Gastrocnemius medialis (tissue), 4 donors: ENCODE data around the gene RNASEL. TPM values are rescaled to one million over a fixed set of nuclear protein-coding genes. Genes with fewer than 3 reads are reported as not detected.

Experiments
- ATAC-seq, 2 donors: fragments of 150-250 bp; one replicate each; pipeline ENCODE4 v1.9.1; 2016
- DNase-seq, 2 donors: peaks; one replicate each; pipeline ENCODE4 v3.0.0-alpha.2; 2019
- H3K27ac ChIP-seq, 4 donors: fragments of 200-600 bp; sonication (generic); 1 replicate in 1 of 4; 2 replicates in 3 of 4; pipeline ENCODE4 v1.5.1; 2016 to 2018; ENCODE audit warnings: mild to moderate bottlenecking in 2 of 4, moderate library complexity in 1 of 4
- H3K27me3 ChIP-seq, 3 donors: fragments of 200-600 bp; sonication (generic) in 2 of 3; 1 replicate in 1 of 3; 2 replicates in 2 of 3; pipeline versions ENCODE4 v1.5.1 to v1.6.0; 2016 to 2019; ENCODE audit warnings: mild to moderate bottlenecking in 1 of 3, moderate library complexity in 1 of 3
- H3K36me3 ChIP-seq, 2 donors: fragments of 200-600 bp; sonication (generic) in 1 of 2; one replicate each; pipeline ENCODE4 v1.5.1; 2017 to 2018
- H3K4me1 ChIP-seq, 2 donors: fragments of 200-600 bp; sonication (generic) in 1 of 2; one replicate each; pipeline ENCODE4 v1.5.1; 2016 to 2017; ENCODE audit warnings: mild to moderate bottlenecking in 2 of 2
- H3K4me3 ChIP-seq, 4 donors: fragments of 200-600 bp; sonication (generic) in 3 of 4; 1 replicate in 1 of 4; 2 replicates in 3 of 4; pipeline ENCODE4 v1.5.1; 2016 to 2019; ENCODE audit warnings: mild to moderate bottlenecking in 2 of 4
- H3K9me3 ChIP-seq, 3 donors: fragments of 200-600 bp; sonication (generic) in 2 of 3; 1 replicate in 1 of 3; 2 replicates in 2 of 3; pipeline ENCODE4 v1.5.1; 2016 to 2019
- CTCF ChIP-seq, 5 experiments: fragments of 450-650 bp in 3 of 5; fragments of 200-600 bp in 2 of 5; sonication (generic) in 2 of 5; IDR thresholded peaks in 4 of 5; conservative IDR thresholded peaks in 1 of 5; 1 replicate in 4 of 5; 2 replicates in 1 of 5; pipeline ENCODE4 v1.5.1; 2016 to 2019; ENCODE audit warnings: antibody characterized with exemption in 5 of 5, mild to moderate bottlenecking in 3 of 5, moderate library complexity in 3 of 5
- POLR2A ChIP-seq, 2 donors: fragments of 450-650 bp; IDR thresholded peaks; one replicate each; pipeline ENCODE4 v1.6.1; 2017; ENCODE audit warnings: antibody characterized with exemption in 2 of 2, mild to moderate bottlenecking in 2 of 2, moderate library complexity in 2 of 2
- in situ Hi-C, 4 donors: fragments of 200-750 bp; cut with MboI; loops; one replicate each; pipeline versions ENCODE4 v1.15.0 to v1.8.0; 2017; ENCODE audit warnings: low sequenced_read_pairs in 4 of 4
- intact Hi-C: fragments of 100-400 bp; cut with DNase I; formaldehyde crosslinking; loops from one replicate; pipeline ENCODE4 v1.15.1; 2023; ENCODE audit warnings: low total_unique reads
- total RNA-seq, 4 donors: library from RNA; depleted of rRNA; stranded (reverse); fragments of >200 nt; gene quantifications; one replicate each; pipeline versions ENCODE4 v1.1.0 to v1.2.3, GENCODE V29; 2016

RNASEL gene
- total RNA-seq, 4 donors from 2014 or later: 0.51 to 4.4 (median 2.4) TPM

- Histone ChIP-seq H3K27me3 (no peaks in the 10 kb centered on the region), H3K36me3 (peaks cover 0 to 23% of the 10 kb centered on the region in 2 donors), H3K4me1 (no peaks in the 10 kb centered on the region), H3K27ac (no peak overlapping the region), H3K9me3 (no peaks in the 10 kb centered on the region), H3K4me3 (no peak overlapping the region)
- DNase-seq: no peak
- in situ Hi-C loops (loop anchor here in 2 of 4 donors (10.0 to 25.0 kb wide), 2 partner anchors 493 to 496 kb away; no protein-coding TSS in a partner anchor), intact Hi-C loops (no loop called here)
- no peak for ATAC-seq
- TF ChIP-seq POLR2A (IDR thresholded peaks at IDR 0.05) (no peak), CTCF (IDR thresholded peaks at IDR 0.05 in 4 of 5, conservative IDR thresholded peaks at IDR 0.05 in 1 of 5) (no peak)
These were observed 8.3 kb downstream of the RNASEL start for GRCh38 chr1:182580736-182581135.

- TF ChIP-seq CTCF (IDR thresholded peaks at IDR 0.05 in 4 of 5, conservative IDR thresholded peaks at IDR 0.05 in 1 of 5): no peak
- TF ChIP-seq POLR2A (IDR thresholded peaks at IDR 0.05): no peak
- H3K9me3 ChIP-seq: no peaks in the 10 kb centered on the region
- H3K4me3 ChIP-seq: no peak overlapping the region
- no peaks in the 10 kb centered on the region for H3K27me3 ChIP-seq
- intact Hi-C loops: no loop called here
- ATAC-seq (peak; percentile 52 to 84), DNase-seq (no peak)
- no peak overlapping the region for H3K27ac ChIP-seq
- in situ Hi-C loops: loop anchor here in 1 of 4 donors (25.0 kb wide), 1 partner anchor 488 kb away; no protein-coding TSS in a partner anchor
- peaks cover 0 to 18% of the 10 kb centered on the region in 2 donors for H3K36me3 ChIP-seq
- H3K4me1 ChIP-seq: no peaks in the 10 kb centered on the region
These were observed 13.4 kb downstream of the RNASEL start for GRCh38 chr1:182575540-182576149.

- no peak overlapping the region for H3K27ac ChIP-seq
These were observed 14.9 kb downstream of the RNASEL start for GRCh38 chr1:182574156-182574555.

GRCh38 chr1:182570611-182570970, 18.5 kb downstream of the RNASEL start:
- intact Hi-C loops: no loop called here
- H3K27me3 ChIP-seq: no peaks in the 10 kb centered on the region
- no peaks in the 10 kb centered on the region for H3K9me3 ChIP-seq
- H3K4me3 ChIP-seq: no peak overlapping the region
- ATAC-seq: no peak
- no peak for TF ChIP-seq POLR2A (IDR thresholded peaks at IDR 0.05)
- TF ChIP-seq CTCF (IDR thresholded peaks at IDR 0.05 in 4 of 5, conservative IDR thresholded peaks at IDR 0.05 in 1 of 5): no peak
- in situ Hi-C loops: no loop called here
- no peak for DNase-seq
- H3K4me1 ChIP-seq: no peaks in the 10 kb centered on the region
- no peak overlapping the region for H3K27ac ChIP-seq
- no peaks in the 10 kb centered on the region for H3K36me3 ChIP-seq

More at GRCh38 chr1:182574156-182574555, 14.9 kb downstream of the RNASEL start:
- intact Hi-C loops (no loop called here), in situ Hi-C loops (no loop called here)
- H3K4me3 ChIP-seq: no peak overlapping the region
- ATAC-seq (no peak), DNase-seq (no peak)
- H3K36me3 ChIP-seq: peaks cover 0 to 14% of the 10 kb centered on the region in 2 donors
- TF ChIP-seq CTCF (IDR thresholded peaks at IDR 0.05 in 4 of 5, conservative IDR thresholded peaks at IDR 0.05 in 1 of 5) (no peak), POLR2A (IDR thresholded peaks at IDR 0.05) (no peak)
- no peaks in the 10 kb centered on the region for H3K9me3 ChIP-seq
- no peaks in the 10 kb centered on the region for H3K4me1 ChIP-seq
- H3K27me3 ChIP-seq: no peaks in the 10 kb centered on the region
